HG02981 (cell line): Measurements from ENCODE around the gene EVA1B.
A peak's percentile ranks its signal among the peaks of the same experiment; 100 is the strongest.

Source experiments
- ATAC-seq: cut with Tn5 transposase; IDR thresholded peaks from one replicate; pipeline ENCODE4 v1.9.1; 2021; ENCODE audit warnings: mild to moderate bottlenecking, moderate library complexity; ENCODE audit not compliant: unreplicated experiment

EVA1B gene, protein sequence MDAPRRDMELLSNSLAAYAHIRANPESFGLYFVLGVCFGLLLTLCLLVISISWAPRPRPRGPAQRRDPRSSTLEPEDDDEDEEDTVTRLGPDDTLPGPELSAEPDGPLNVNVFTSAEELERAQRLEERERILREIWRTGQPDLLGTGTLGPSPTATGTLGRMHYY

GRCh38 chr1:36323636-36324352, at the start of gene EVA1B:
EVA1B (minus strand) TSS chr1:36323645; CDS start chr1:36323037, 608 bp downstream.
- no peak for ATAC-seq

DNA sequence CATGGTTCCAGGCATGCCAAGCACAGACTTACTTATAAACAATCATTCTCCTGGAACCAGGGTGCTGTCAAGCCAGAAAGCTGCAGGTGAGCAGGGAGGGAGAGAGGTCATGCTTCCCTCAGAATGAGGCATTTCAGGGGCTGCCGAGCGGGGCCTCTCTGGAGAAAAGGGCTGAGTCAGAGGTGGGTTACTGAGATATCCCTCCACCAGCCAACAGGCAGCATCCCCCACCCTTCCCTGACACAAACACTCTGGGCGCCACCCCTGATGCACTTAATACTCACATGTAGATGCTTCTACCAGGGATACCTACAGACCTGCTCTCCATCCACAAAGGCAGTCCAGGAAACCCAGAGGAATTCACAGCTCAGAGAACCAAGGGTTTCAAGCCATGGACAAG, 49.2 kb upstream of the EVA1B start:
- ATAC-seq: no peak

GRCh38 chr1:36369061-36369861, 45.8 kb upstream of the EVA1B start:
- ATAC-seq: no peak

DNA sequence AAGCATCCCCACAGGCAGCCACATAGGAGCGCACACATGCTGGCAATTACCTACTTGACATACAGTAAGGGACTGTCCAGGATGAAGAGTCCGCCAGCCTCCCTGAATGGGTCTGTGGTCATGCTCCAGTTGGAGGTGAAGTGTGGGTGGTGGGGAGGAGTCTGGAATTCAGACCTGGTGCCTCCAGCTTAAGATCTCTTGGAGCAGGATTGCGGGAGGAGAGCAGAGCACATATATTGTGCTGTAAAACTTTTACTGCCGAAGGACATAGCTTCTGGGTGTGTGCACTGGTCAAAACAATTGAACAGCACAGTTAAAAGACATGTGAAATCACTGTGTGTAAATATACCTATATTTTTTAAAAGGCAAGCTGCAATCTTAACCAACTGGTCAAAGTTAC, 44.4 kb upstream of the EVA1B start:
- no peak for ATAC-seq

DNA sequence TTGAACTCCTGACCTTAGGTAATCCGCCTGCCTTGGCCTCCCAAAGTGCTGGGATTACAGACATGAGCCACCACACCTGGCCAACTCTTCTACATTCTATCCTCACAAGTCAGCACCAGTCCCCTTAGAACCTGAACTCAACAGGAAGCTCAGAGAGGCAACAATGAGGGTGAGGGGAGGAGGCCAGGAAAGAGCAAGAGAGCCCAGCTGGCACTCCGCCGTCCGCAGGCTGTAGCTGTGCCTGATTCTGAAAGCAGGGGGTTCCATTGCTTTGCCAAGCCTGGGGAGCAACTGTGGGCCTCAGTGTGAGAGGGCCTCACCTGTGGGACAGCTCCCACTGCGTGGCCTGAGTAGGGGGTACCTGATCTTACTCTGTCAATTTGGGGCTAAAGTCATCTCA, 43.6 kb upstream of the EVA1B start:
- ATAC-seq: no peak

- ATAC-seq: no peak
Observed at GRCh38 chr1:36366091-36366661, 42.7 kb upstream of the EVA1B start.

GRCh38 chr1:36365381-36365780, 41.9 kb upstream of the EVA1B start:
- ATAC-seq: no peak

DNA sequence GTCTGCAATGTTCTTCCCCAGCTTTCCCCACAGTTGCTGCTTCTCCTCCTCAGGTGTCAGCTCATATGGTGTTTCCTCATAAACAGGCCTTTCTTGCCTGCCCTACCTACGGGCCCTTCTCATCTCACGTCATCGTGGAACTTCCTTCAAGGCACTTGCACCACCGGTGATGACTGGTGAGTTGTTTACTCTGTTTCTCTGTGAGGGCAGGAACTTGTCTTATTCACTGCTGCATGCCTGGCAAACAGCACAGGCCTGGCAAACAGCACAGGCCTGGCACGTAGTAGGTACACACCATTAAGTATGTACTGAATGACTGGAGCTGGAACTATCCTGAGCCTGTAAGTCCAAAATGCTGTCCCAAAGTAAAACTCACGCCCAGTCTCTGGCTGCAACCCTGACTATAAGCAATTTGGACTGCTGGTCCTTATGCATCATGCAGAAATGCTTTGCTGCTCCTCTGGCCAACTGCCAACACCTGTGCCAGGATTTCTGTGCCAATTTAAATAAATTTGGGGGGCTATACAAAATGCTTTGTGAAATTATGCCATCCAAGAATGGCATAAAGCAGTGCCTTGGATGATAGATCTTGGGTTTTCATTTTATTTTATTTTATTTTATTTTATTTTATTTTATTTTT, 36.6 kb upstream of the EVA1B start:
- no peak for ATAC-seq

DNA sequence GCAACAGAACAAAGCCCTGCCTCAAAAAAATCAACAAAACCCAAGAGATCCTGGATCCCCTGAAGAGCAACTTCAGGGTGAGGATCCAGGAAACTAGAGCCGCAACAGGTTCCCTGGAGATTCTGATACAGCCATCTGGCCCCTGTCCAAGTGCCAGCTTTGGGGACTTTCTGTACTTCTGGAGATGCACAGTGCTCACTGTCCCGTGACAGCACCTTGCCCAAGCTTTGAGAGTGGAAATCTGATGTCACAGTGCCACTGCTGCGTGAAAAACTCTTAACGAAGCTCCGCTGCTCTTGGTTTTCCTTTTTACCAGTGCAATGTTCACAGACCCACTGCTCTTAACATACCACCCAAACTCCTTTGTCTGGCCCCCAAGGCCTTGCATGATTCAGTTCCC, 35.9 kb upstream of the EVA1B start:
- no peak for ATAC-seq

DNA sequence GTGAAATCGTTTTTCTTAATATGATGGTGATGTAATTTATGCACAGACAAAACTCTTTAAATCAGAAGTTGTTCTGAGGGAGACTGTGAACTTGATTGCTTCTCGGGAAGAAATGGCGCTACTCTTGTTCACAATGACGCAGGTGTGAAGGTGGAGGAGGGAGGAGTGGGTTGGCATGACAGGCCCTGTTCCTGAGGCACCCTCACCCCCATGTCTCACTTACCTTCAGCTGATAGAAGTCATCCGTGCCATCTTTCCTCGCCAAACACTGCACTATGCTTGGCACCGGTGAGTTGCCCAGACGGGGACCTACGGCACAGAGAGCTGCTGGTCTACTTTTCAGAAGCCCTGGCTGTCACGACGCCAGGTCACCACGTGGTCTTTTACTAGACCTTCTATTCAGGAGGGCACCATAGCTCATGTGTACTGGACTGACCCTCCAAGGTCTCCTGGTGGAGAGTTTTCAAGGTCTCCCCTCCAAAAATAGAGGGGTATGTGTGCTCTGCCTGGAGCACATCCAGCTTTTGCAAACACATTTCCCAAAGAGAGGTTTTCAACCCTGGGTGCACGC, 35.2 kb upstream of the EVA1B start:
- ATAC-seq: no peak

DNA sequence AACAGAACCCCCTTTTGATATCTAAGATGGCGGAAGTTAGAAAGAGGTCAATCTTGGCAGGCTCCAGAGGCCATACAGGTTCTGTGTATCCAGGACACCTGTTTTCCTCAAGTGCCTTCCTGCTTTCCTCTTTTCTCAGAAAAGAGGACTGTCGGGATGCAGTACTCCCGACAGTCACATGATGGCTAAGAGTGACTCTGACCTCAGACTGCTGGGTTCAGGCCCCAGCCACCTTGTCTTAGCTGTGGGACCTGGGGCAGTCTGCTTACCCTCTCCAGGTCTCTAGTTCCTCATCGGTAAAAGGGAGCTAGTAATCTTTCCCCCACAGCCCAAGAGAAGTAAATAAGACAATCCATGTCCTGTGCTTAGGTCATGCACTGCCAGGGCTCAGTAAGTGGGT, 32.4 kb upstream of the EVA1B start:
- no peak for ATAC-seq

- ATAC-seq: no peak
Observed at GRCh38 chr1:36354486-36354885, 31.0 kb upstream of the EVA1B start.

- ATAC-seq: no peak
Observed at GRCh38 chr1:36352910-36353878, 29.7 kb upstream of the EVA1B start.

DNA sequence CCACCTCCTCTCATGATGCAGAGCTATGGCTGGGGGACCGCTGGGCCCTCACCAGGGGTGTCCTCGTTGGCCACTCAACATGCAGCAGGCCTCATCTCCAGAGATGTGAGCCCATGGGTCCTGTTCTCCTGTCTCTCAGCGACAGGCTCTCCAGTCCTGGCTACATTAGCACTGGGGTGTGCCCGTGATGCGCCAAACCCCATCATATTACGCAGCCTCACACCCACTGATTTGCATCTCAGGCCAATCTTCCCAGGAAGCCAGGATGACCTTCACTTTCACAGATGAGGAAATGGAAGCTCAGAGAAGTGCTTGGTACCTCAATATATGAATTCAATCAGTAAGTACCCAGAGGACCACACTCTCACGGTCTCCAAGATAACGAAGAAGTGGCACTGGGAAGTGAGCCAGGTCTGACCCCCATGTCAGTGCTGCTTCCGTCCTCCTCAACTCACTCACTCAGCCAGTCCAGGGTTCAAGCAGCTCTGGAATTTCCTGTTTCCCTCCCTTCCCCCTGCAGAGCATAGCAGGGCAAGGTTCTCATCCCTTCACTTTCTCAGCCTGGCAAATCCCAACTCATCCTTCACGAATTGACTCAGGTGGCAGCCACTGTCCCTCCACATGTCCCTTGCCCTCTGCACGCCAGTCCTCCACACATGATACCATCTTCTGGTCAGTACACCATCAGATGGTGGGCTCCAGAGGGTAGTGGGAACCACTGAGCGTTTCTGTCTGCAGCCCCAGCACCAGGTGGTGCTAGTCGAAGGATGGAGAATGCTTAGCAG, 28.9 kb upstream of the EVA1B start:
- no peak for ATAC-seq

- ATAC-seq: no peak
Observed at GRCh38 chr1:36351227-36351977, 28.0 kb upstream of the EVA1B start.

DNA sequence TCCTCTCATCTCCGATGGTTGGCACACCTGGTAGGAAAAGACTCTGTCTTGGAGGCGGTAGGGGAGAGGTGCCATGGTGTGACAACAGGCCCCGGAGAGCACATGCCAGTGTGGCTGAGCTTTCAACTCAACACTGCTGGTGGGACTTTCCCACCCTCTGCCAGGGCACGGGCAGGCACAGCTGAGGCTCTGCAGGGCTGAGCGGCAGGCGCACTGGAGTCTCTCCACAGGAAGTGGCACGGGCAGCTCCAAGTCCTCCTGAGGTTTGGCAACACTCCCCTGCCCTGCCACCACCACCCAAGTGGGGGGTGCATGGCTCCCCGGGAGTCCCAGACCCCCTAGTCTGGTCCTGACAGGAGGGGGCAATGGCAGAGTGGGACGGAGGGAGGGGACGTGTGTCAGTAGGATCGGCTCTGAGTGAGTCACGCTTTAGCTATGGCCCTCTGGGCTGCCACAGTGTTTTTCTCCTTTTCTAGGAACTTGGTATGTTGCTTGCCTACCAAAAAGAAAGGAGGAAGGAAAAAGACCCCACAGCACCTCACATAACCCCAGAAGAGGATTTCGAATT, 27.3 kb upstream of the EVA1B start:
- ATAC-seq: no peak

- no peak for ATAC-seq
Observed at GRCh38 chr1:36349839-36350238, 26.4 kb upstream of the EVA1B start.

- peak; percentile 78 for ATAC-seq
Observed at GRCh38 chr1:36349241-36349671, 25.8 kb upstream of the EVA1B start.
